ENCODE measurements around the gene TNFRSF4. TPM values are rescaled to one million over a fixed set of nuclear protein-coding genes. Genes with fewer than 3 reads are reported as not detected.

The TNFRSF4 gene
- total RNA-seq, 2 donors from 2014 or later, result 1.2 to 2.3 TPM

- H3K27ac ChIP-seq, result no peak overlapping the region
These were observed 24.1 kb upstream of the TNFRSF4 start for GRCh38 chr1:1237874-1238701.

GRCh38 chr1:1236945-1237873 lies 23.3 kb upstream of the TNFRSF4 start:
- Histone ChIP-seq H3K9ac (ENCODE audit: low read depth in 2 of 2, low read length in 2 of 2) (no peak overlapping the region), H3K4me3 (no peak overlapping the region), H3K36me3 (no peaks in the 10 kb centered on the region), H3K27me3 (peaks cover 31% of the 10 kb centered on the region), H3K9me3 (no peaks in the 10 kb centered on the region), H3K27ac (no peak overlapping the region), H3K4me1 (peaks cover 8% of the 10 kb centered on the region)
- intact Hi-C loops (cut with DNase I), result no loop called here
- TF ChIP-seq CTCF (IDR thresholded peaks at IDR 0.05), result no peak
- DNase-seq, result no peak

More at GRCh38 chr1:1237874-1238701, 24.1 kb upstream of the TNFRSF4 start:
- peaks cover 8% of the 10 kb centered on the region for H3K4me1 ChIP-seq
- H3K9ac ChIP-seq (ENCODE audit: low read depth in 2 of 2, low read length in 2 of 2), result no peak overlapping the region
- no peak for TF ChIP-seq CTCF (IDR thresholded peaks at IDR 0.05)
- no peaks in the 10 kb centered on the region for H3K9me3 ChIP-seq
- intact Hi-C loops (cut with DNase I), result no loop called here
- H3K27me3 ChIP-seq, result peaks cover 31% of the 10 kb centered on the region
- H3K4me3 ChIP-seq, result no peak overlapping the region
- no peak for DNase-seq
- H3K36me3 ChIP-seq, result no peaks in the 10 kb centered on the region

- Histone ChIP-seq H3K9ac (ENCODE audit: low read depth in 2 of 2, low read length in 2 of 2) (no peak overlapping the region), H3K9me3 (no peaks in the 10 kb centered on the region), H3K27ac (no peak overlapping the region), H3K4me1 (peaks cover 8% of the 10 kb centered on the region), H3K27me3 (peaks cover 31% of the 10 kb centered on the region), H3K4me3 (no peak overlapping the region), H3K36me3 (no peaks in the 10 kb centered on the region)
- no peak for TF ChIP-seq CTCF (IDR thresholded peaks at IDR 0.05)
- intact Hi-C loops (cut with DNase I), result no loop called here
- no peak for DNase-seq
These were observed 22.3 kb upstream of the TNFRSF4 start for GRCh38 chr1:1236176-1236763.

- no peaks in the 10 kb centered on the region for H3K9me3 ChIP-seq
- no peak for DNase-seq
These were observed 21.2 kb upstream of the TNFRSF4 start for GRCh38 chr1:1235016-1235744.

More at GRCh38 chr1:1235016-1235744, 21.2 kb upstream of the TNFRSF4 start:
- Histone ChIP-seq H3K4me1 (peaks cover 14% of the 10 kb centered on the region), H3K36me3 (no peaks in the 10 kb centered on the region), H3K27me3 (peaks cover 31% of the 10 kb centered on the region), H3K27ac (no peak overlapping the region), H3K4me3 (no peak overlapping the region), H3K9ac (ENCODE audit: low read depth in 2 of 2, low read length in 2 of 2) (no peak overlapping the region)
- intact Hi-C loops (cut with DNase I), result no loop called here
- TF ChIP-seq CTCF (IDR thresholded peaks at IDR 0.05), result no peak

Measured in colonic mucosa (tissue), 4 donors.